Activated naive CD8-positive, alpha-beta T cell treated with anti-CD3 and anti-CD28 coated beads, Interleukin-2, amount 50 U/mL, for 16 hours (primary cell): Measurements from ENCODE around the gene WWP2.

Source experiments
- DNase-seq: peaks from one replicate; pipeline ENCODE4 v3.0.0-alpha.2; 2020; ENCODE audit warnings: low read depth, low spot score

Gene WWP2

GRCh38 chr16:69889295-69889964 lies 127.3 kb downstream of the WWP2 start:
- no peak for DNase-seq

GRCh38 chr16:69890114-69890891 lies 128.2 kb downstream of the WWP2 start:
- no peak for DNase-seq

GRCh38 chr16:69890892-69891282 lies 128.8 kb downstream of the WWP2 start:
- DNase-seq, result no peak

- no peak for DNase-seq
Observed at GRCh38 chr16:69892378-69892777, 130.2 kb downstream of the WWP2 start.

GRCh38 chr16:69893106-69893505 lies 131.0 kb downstream of the WWP2 start:
- DNase-seq, result no peak

- no peak for DNase-seq
Observed at GRCh38 chr16:69894676-69895075, 132.5 kb downstream of the WWP2 start.

- DNase-seq, result no peak
Observed at GRCh38 chr16:69903865-69904415, 141.8 kb downstream of the WWP2 start.

- no peak for DNase-seq
Observed at GRCh38 chr16:69904495-69905170, 142.5 kb downstream of the WWP2 start.

- DNase-seq, result no peak
Observed at GRCh38 chr16:69905171-69905555, 143.0 kb downstream of the WWP2 start.

- DNase-seq, result no peak
Observed at GRCh38 chr16:69906838-69907401, 144.8 kb downstream of the WWP2 start.

GRCh38 chr16:69909043-69909442 lies 146.9 kb downstream of the WWP2 start:
- DNase-seq, result no peak

GRCh38 chr16:69909760-69910159 lies 147.6 kb downstream of the WWP2 start:
- no peak for DNase-seq

GRCh38 chr16:69910964-69911363 lies 148.8 kb downstream of the WWP2 start:
- no peak for DNase-seq

- no peak for DNase-seq
Observed at GRCh38 chr16:69916462-69916861, 154.3 kb downstream of the WWP2 start.

- no peak for DNase-seq
Observed at GRCh38 chr16:69917311-69917710, 155.2 kb downstream of the WWP2 start.

GRCh38 chr16:69917739-69918138 lies 155.6 kb downstream of the WWP2 start:
- no peak for DNase-seq

- no peak for DNase-seq
Observed at GRCh38 chr16:69918241-69918640, 156.1 kb downstream of the WWP2 start.

- no peak for DNase-seq
Observed at GRCh38 chr16:69921127-69921526, 159.0 kb downstream of the WWP2 start.

- no peak for DNase-seq
Observed at GRCh38 chr16:69922200-69922599, 160.1 kb downstream of the WWP2 start.

- no peak for DNase-seq
Observed at GRCh38 chr16:69924041-69924775, 162.1 kb downstream of the WWP2 start.

- DNase-seq, result no peak
Observed at GRCh38 chr16:69924777-69925191, 162.7 kb downstream of the WWP2 start.
